HG02610 (cell line): ENCODE measurements around the gene KITLG.
"Not testable (repeated sequence)": the region's sequence is repeated elsewhere in the genome, so short reads cannot be mapped to it uniquely, and the experiment has no call there.

ENCODE experiments used
- ATAC-seq: cut with Tn5 transposase; IDR thresholded peaks from one replicate; pipeline ENCODE4 v1.9.1; 2021; ENCODE audit warnings: mild to moderate bottlenecking, moderate library complexity; ENCODE audit not compliant: unreplicated experiment

The KITLG gene

GRCh38 chr12:88544991-88545980 lies 35.0 kb downstream of the KITLG start:
- no peak for ATAC-seq

- no peak for ATAC-seq
These were observed 40.4 kb downstream of the KITLG start for GRCh38 chr12:88539893-88540292.

GRCh38 chr12:88538697-88539096 lies 41.6 kb downstream of the KITLG start:
- ATAC-seq, result no peak

- ATAC-seq, result no peak
These were observed 42.0 kb downstream of the KITLG start for GRCh38 chr12:88538250-88538649.

- no peak for ATAC-seq
These were observed 49.4 kb downstream of the KITLG start for GRCh38 chr12:88530868-88531267.

- ATAC-seq, result no peak
These were observed 50.5 kb downstream of the KITLG start for GRCh38 chr12:88529531-88530488.

GRCh38 chr12:88522961-88523360 lies 57.3 kb downstream of the KITLG start:
- no peak for ATAC-seq

GRCh38 chr12:88520436-88520820 lies 59.8 kb downstream of the KITLG start:
- no peak for ATAC-seq

- no peak for ATAC-seq
These were observed 60.4 kb downstream of the KITLG start for GRCh38 chr12:88519802-88520435.

- no peak for ATAC-seq
These were observed 61.3 kb downstream of the KITLG start for GRCh38 chr12:88518863-88519403.

- ATAC-seq, result no peak
These were observed 63.5 kb downstream of the KITLG start for GRCh38 chr12:88516811-88517210.

GRCh38 chr12:88510843-88511242 lies 69.4 kb downstream of the KITLG start:
- no peak for ATAC-seq

- ATAC-seq, result no peak
These were observed 70.4 kb downstream of the KITLG start for GRCh38 chr12:88509851-88510250.

GRCh38 chr12:88509347-88509746 lies 70.9 kb downstream of the KITLG start:
- ATAC-seq, result no peak

- ATAC-seq, result not testable (repeated sequence)
These were observed 72.4 kb downstream of the KITLG start for GRCh38 chr12:88507851-88508250.

GRCh38 chr12:88507270-88507669 lies 73.0 kb downstream of the KITLG start:
- no peak for ATAC-seq

GRCh38 chr12:88505696-88506095 lies 74.6 kb downstream of the KITLG start:
- no peak for ATAC-seq

GRCh38 chr12:88503281-88503703 lies 77.0 kb downstream of the KITLG start:
- no peak for ATAC-seq

GRCh38 chr12:88501972-88502938 lies 78.0 kb downstream of the KITLG start:
- no peak for ATAC-seq
